Body of pancreas (tissue), 4 donors: ENCODE results near the gene COL5A1.

Experiments
- CTCF ChIP-seq, 7 experiments: fragments of 450-650 bp in 4 of 7; fragments of 200-600 bp in 3 of 7; sonication (generic) in 3 of 7; IDR thresholded peaks; one replicate each; pipeline ENCODE4 v1.5.1; 2016 to 2019; ENCODE audit warnings: antibody characterized with exemption in 7 of 7
- POLR2A ChIP-seq, 3 donors: fragments of 450-650 bp; IDR thresholded peaks; one replicate each; pipeline ENCODE4 v1.6.1; 2016; ENCODE audit warnings: antibody characterized with exemption in 3 of 3, mild to moderate bottlenecking in 2 of 3

- TF ChIP-seq POLR2A (IDR thresholded peaks at IDR 0.05) = no peak
- no peak for TF ChIP-seq CTCF (IDR thresholded peaks at IDR 0.05)
Observed at GRCh38 chr9:134679616-134680392, 38.2 kb downstream of the COL5A1 start.
